HG03354 (cell line): ENCODE measurements around the gene KIF3A.

Experiments
- ATAC-seq: cut with Tn5 transposase; IDR thresholded peaks from one replicate; pipeline ENCODE4 v1.9.1; 2021; ENCODE audit warnings: mild to moderate bottlenecking; ENCODE audit not compliant: unreplicated experiment, poor library complexity, severe bottlenecking

The KIF3A gene

DNA sequence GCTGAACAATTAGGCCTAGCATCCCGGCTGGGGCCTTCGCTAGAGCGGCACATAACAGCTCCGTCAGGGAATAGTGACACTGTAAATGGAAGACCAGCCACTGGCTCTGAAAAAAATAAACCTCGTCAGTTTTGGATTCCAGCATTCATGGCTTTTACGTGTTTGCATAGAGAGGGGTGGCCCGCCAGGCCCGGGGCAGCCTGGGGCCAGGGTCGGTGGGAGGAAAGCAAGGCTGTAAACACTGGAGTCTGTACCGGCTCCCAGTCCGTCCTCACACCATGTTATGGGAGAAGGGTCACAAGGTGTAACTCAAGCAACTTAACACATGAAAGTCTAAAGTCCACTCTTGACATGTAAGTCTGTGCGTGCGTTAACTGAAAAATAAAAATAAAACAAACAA is 21.1 kb upstream of the KIF3A start:
- no peak for ATAC-seq

DNA sequence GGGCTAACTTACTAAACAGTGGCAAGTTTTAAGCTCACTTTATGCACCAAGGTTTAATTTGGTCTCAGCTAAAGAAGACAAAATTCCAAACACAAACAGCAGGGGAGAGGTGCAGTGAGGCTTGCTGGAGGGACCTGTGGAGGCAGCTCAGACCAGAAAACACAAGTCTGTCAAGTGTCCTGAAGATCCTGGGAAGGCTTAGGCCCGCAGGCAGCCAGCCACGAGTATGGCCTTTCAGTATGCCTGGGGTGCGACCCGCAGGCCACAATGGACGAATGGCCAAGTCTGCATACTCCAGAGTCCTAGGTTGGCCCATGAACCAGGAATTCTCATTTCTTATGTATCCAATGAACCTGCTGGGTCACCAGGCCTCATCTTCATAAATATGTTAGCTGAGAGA is 19.2 kb upstream of the KIF3A start:
- ATAC-seq: no peak

- ATAC-seq: no peak
Observed at GRCh38 chr5:132754947-132755346, 17.6 kb upstream of the KIF3A start.

- no peak for ATAC-seq
Observed at GRCh38 chr5:132754111-132754510, 16.8 kb upstream of the KIF3A start.

- ATAC-seq: no peak
Observed at GRCh38 chr5:132753135-132753987, 16.0 kb upstream of the KIF3A start.

- no peak for ATAC-seq
Observed at GRCh38 chr5:132752581-132753125, 15.3 kb upstream of the KIF3A start.

DNA sequence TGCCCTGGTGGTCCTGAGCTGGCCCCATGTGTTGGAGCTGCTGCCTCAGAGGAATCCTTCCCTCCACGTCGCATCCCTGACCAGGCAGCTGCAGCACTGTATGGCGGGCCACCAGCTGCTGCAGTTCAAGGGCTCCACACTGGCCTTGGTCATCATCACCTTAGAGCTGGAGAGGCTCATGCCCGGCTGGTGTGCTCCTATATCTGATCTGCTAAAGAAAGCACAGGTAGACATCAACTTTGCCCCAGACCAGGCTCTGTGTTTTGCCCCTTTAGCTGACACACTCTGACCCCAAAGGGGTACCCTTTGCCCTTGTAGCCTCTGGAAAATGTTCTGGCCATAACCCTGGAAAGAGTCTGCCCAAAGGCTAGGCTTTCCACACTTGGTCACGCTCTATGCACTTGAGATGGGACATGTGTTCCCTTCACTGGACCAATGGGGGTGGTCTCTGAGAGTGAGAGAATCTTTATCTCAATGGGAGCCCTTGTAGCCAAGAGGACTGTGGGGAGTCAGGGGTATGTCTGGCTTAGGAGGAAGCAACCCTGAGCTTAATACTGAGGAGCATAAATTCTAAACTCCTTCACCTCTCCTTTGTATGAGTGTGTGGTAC is 14.7 kb upstream of the KIF3A start:
- ATAC-seq: no peak

DNA sequence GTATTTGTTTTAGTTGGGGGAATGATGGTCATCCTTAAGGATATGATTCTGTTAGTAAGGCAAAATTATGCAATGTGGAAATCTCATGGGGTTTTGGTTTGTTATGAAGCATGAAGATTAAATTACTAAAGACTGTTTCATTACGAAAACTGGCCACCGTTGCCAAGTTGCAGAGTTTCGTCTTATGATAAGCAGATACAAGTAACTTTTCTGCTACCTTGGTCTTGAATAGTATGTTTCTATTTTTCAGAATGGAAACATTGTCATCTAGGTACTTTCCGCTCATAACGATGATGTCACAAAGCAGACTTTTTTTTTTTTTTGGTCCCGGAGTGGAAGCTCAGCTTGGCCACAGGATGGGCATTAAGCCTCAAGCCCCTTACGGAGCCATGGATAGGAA is 14.1 kb upstream of the KIF3A start:
- ATAC-seq: peak; percentile 50

- peak; percentile 41 for ATAC-seq
Observed at GRCh38 chr5:132750471-132751230, 13.3 kb upstream of the KIF3A start.

DNA sequence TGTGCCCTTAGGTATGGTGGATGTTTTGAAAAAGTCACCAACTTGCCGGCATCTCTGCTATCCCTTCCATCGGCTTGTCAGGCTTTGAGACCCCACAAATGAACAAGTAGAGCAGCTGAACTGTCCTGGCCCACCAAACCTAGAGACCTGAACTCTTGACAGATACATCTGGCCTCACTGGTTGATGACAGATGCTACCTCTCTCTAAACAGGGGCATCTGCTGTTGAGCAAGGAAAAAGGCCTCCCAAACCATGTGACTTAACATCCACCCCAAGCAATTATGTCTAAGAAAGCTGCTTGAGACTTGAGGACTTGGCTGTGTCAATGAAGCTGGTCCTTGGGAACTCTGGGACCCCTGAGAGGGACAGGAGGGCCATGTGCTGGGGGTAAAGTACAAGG is 12.2 kb upstream of the KIF3A start:
- ATAC-seq: no peak

DNA sequence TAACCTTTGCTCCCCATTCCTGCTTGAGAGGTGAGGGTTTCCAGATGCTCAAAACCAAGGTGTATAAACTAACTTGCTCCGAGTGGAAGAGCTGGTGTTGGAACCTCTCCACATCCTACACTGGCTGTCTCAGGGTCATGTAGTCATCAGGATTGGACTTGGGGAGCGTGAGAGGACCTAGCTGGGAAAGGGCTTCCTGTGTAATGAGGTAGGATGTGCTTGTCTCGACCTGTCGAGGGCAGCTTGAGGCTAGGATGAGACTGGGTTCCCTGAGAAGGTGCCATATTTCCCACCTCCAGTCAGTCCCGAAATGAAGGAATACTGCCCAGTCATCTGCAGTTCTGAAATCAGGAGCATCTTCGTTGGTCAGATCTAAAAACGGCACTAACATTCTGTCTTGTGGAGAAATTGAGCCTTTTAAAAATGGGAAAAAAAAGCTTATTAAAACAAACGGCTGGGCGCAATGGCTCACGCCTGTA is 11.2 kb upstream of the KIF3A start:
- ATAC-seq: no peak

GRCh38 chr5:132747616-132748440 is 10.5 kb upstream of the KIF3A start:
- no peak for ATAC-seq

DNA sequence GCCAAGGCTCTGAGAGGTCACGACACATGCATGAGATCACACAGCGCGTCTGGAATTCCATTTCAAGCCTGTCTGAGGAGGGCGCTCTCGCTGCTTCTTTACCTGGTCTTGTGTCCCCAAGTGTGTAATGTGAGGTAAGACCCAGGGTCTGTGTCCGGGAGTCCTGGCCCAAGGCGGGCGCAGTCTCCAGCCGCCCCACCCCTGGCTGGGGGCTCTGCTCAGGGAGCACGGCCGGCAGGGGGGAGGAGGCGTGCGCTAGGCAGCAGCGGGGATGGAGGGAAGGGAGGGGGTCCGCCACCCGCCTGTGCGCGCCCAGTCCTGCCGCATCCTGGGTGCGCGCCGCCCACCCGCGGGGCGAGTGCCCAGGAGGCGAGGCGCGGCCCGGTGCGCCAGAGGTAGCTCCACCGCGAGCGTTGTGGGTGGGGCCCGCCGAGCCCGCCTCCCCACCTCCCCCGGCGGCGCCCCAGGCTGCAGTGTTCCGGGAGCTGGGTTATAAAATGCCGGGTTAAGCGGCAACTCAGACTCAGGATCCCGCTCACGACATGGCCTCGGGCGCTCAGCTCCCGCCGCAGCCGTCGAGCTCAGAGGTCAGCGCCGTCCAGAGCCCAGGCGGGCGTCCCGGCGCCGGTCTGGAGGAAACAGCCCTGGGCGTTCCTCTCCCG is 9.7 kb upstream of the KIF3A start, which contains the start of gene CCNI2:
Gene CCNI2, plus strand, starts transcription at position 473 of the 662 bp plus-strand sequence. Its CDS starts 70 bp downstream, at position 543.
- ATAC-seq: peak; percentile 41

GRCh38 chr5:132746592-132746953 is 9.2 kb upstream of the KIF3A start:
- no peak for ATAC-seq

DNA sequence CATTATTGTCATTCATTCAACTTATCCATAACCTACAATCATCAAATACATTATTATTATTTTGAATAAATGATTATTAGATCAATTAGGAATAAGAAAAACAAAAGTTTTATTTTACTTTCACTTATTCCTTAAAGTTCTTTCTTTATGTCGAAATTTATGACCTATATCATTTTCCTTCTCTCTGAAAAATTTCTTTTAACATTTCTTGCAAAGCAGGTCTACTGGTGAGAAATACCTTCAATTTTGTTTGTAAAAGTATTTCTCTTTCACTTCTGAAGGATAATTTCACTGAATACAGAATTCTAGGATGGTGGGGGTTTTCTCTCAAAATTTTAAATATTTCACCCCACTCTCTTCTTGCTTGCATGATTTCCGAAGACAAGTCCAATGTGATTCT is 7.3 kb upstream of the KIF3A start:
- ATAC-seq: no peak

GRCh38 chr5:132742626-132743025 is 5.3 kb upstream of the KIF3A start:
- ATAC-seq: no peak

GRCh38 chr5:132742158-132742557 is 4.8 kb upstream of the KIF3A start:
- no peak for ATAC-seq

DNA sequence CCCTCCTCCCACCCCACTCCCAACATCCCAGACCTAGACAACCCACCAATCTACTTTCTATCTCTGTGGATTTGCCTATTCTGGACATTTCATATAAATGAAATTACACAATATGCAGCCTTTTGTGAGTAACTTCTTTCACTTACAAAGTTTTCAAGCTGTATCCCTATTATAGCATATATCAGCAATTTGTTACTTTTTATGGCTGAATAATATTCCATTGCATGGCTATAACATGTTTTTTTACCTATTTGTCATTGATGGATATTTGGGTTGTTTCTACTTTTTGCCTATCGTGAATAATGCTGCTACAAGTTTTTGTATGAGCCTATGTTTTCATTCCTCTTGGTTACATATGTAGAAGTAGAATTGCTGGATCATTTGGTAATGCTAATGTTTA is 1.9 kb upstream of the KIF3A start:
- ATAC-seq: no peak
